SIG-M5 treated with dmso at 0.1 percent for 504 hours (cell line): ENCODE results near the gene CA12.

Source experiments
- DNase-seq: peaks from one replicate; lab custom pipeline; 2025; ENCODE audit not compliant: unreplicated experiment; lab: John Stamatoyannopoulos, UW

CA12 gene

GRCh38 chr15:63312286-63312685 is 69.4 kb downstream of the CA12 start:
- DNase-seq, result no peak

- no peak for DNase-seq
Measured at GRCh38 chr15:63310646-63311045, 71.0 kb downstream of the CA12 start.

- DNase-seq, result no peak
Measured at GRCh38 chr15:63308947-63309346, 72.7 kb downstream of the CA12 start.

- no peak for DNase-seq
Measured at GRCh38 chr15:63308491-63308890, 73.2 kb downstream of the CA12 start.

GRCh38 chr15:63306492-63307073 is 75.1 kb downstream of the CA12 start:
- no peak for DNase-seq

- DNase-seq, result no peak
Measured at GRCh38 chr15:63305260-63305659, 76.4 kb downstream of the CA12 start.

- DNase-seq, result no peak
Measured at GRCh38 chr15:63301088-63301487, 80.6 kb downstream of the CA12 start.

GRCh38 chr15:63299943-63300575 is 81.6 kb downstream of the CA12 start:
- DNase-seq, result no peak

GRCh38 chr15:63296195-63296594 is 85.5 kb downstream of the CA12 start:
- no peak for DNase-seq

GRCh38 chr15:63295341-63295740 is 86.3 kb downstream of the CA12 start:
- DNase-seq, result no peak

GRCh38 chr15:63294359-63294758 is 87.3 kb downstream of the CA12 start:
- no peak for DNase-seq

- no peak for DNase-seq
Measured at GRCh38 chr15:63292771-63293170, 88.9 kb downstream of the CA12 start.

GRCh38 chr15:63292241-63292640 is 89.4 kb downstream of the CA12 start:
- DNase-seq, result no peak

GRCh38 chr15:63291507-63291906 is 90.1 kb downstream of the CA12 start:
- no peak for DNase-seq

- DNase-seq, result peak; percentile 61
Measured at GRCh38 chr15:63288778-63289378, 92.8 kb downstream of the CA12 start.

- DNase-seq, result no peak
Measured at GRCh38 chr15:63288342-63288741, 93.3 kb downstream of the CA12 start.

GRCh38 chr15:63287109-63287508 is 94.5 kb downstream of the CA12 start:
- DNase-seq, result no peak

- DNase-seq, result no peak
Measured at GRCh38 chr15:63284335-63284734, 97.3 kb downstream of the CA12 start.

- peak; percentile 66 for DNase-seq
Measured at GRCh38 chr15:63283126-63283525, 98.5 kb downstream of the CA12 start.

GRCh38 chr15:63277893-63278456 is 103.7 kb downstream of the CA12 start:
- no peak for DNase-seq

GRCh38 chr15:63277038-63277892 is 104.4 kb downstream of the CA12 start, which contains the start of gene APH1B:
Gene APH1B (plus strand): TSS chr15:63277605. CDS start chr15:63277624, 19 bp downstream.
- peak; percentile 72 for DNase-seq
